ENCODE results near the gene RNPEPL1. TPM values are rescaled to one million over a fixed set of nuclear protein-coding genes. Genes with fewer than 3 reads are reported as not detected.
"Not testable (repeated sequence)": the region's sequence is repeated elsewhere in the genome, so short reads cannot be mapped to it uniquely, and the experiment has no call there.

RNPEPL1 gene
- total RNA-seq, 1 donor from 2014 or later = 4.5 TPM

DNA sequence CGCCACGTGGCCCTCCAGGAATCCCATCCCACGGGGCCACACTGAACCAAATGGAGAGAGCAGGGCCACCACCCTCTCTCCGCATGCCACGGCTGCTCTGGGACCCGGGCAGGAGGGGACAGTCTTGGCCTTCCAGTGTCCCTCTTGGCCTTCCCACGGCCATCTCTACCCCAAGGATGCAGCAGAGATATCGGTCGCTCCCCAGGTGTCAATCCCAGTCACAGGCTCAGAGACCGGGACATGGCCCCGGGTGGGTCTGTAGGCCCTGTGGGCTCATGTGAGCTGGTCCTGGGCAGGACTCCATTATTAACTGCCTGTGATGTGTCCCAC, 33.5 kb downstream of the RNPEPL1 start:
- DNase-seq (ENCODE audit: low spot score in 2 of 2) (no peak), FAIRE-seq (no peak)

GRCh38 chr2:240602266-240603050, 34.2 kb downstream of the RNPEPL1 start:
- no peak for DNase-seq (ENCODE audit: low spot score in 2 of 2)
- FAIRE-seq = no peak

DNA sequence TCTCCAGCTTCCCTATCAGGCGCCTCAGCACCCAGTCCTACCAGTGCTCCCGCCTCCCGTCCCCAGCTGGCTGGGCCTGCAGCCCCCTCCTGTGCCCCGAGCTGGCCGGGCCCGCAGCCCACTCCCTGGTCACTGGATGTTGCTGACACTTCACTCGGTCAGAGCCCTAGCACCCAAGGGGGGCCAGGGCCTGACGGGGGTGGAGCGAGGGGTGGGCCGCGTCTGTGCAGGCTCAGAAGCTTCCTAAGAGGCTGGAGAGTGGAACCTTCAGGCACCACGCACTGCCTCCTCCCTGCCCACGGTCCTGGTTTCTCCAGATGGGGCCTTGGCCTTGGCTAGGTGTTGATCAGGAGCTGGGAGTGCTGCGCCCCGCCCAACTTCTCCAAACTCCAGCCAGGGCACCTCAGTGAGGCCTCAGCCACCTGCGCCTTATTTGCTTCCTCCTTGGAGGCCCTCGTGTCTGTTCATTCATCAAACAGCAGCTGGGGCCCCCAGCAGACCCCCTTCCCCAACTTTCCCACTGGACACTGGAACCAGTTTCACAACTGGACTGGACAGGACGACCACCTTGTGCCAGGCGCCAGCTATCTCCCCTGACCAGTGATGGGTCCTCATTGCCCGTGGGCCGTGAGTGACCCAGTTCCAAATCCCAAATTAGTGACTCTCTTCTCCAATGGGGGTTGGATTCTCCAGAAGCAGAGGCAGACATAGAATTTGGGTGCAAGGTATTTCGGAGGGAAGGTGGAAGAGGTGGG, 35.0 kb downstream of the RNPEPL1 start:
- FAIRE-seq = no peak
- no peak for DNase-seq (ENCODE audit: low spot score in 2 of 2)

DNA sequence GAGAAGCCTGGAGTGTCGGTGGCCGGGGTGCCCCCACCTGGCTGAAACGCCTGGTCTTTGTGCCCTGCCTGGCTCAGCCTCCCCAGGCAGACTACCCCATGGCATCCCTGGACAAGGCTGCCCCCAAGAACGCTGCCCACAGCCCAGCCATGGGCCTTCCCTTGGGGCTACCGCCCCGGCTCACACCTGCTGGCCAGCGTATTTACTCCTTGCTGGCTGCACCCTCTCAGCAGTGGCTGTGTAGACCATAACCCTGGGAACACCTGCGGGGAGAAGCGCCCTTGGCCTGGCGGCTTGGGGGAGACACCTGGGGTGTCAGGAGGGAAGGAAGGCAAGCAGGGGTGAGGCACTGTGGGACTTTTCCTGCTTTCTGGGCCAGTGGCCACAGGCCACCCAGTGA, 35.6 kb downstream of the RNPEPL1 start:
- FAIRE-seq (no peak), DNase-seq (ENCODE audit: low spot score in 2 of 2) (no peak)

DNA sequence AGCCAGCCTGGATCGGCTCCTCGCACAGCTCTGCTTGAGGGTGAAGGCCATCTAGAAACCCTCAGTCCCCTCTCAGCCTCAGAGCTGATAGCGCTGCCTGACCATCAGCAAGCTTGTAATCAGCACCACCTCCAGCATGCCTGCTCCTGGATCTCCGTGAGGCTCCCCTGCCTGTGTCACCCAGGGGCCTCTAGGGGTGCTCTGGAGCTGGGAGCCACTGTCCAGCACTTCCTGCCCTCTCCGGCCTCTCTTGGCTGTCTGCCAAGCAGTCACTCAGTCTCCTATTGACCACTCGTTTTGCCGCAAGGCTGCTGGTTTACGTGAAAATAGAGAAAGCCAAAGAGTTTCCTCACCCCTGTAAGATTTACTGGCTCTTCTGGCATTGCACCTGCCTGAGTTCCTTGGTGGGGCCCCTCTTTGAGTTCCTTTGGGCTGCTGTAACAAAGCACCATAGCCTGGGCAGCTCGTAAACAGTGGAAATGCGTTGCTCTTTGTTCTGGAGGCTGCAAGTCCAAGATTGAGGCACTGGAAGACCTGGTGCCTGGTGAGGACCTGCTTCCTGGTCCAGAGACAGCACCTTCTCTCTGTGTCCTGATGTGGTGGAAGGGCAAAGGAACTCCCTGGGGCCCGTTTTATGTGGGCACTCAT, 36.1 kb downstream of the RNPEPL1 start:
- DNase-seq (ENCODE audit: low spot score in 2 of 2) = peak; percentile 93 to 97
- peak; percentile 59 for FAIRE-seq

- FAIRE-seq (no peak), DNase-seq (ENCODE audit: low spot score in 2 of 2) (no peak)
Observed at GRCh38 chr2:240604939-240605716, 36.8 kb downstream of the RNPEPL1 start.

DNA sequence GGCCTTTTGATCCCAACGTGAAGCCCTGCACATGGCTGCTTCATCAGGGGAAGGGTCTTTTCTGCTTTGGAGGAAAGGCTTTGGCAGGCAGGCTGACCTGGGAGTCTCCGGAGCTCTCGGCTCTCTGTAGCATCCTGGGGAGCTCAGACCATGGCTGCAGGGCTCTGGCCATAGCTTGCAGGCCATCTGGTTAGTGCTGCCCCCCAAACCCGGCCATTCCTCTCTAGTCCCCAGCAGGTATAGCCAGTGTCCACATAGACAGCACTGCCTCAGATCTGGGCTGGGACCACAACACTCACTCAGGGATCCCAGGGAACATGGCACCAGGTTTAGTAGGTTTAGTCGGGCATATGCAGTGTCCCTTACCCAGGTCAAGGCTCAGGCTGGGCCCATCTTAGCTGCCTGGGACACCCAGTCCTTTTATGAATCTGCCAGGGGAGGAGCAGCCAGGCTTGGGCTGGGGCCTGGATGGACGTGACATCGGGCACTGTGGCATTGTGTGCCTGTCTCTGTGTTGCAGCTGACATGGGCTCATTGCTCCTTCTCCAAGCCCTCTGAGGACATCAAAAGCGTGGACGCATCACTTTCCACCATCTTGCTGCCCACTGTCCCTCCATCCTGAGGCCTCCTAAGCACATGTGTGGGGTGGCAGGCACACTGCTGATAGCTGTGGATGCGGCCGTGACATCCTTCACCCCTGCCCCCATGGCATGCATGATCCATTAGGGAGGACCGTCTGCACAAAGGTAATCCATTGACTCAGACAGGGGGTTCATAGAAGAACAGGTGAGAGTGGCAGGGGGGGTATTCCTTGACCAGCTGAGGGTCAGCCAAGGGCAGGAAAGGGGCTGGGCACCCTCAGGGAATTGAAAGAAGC, 37.8 kb downstream of the RNPEPL1 start:
- FAIRE-seq = no peak
- no peak for DNase-seq (ENCODE audit: low spot score in 2 of 2)

- no peak for FAIRE-seq
- DNase-seq (ENCODE audit: low spot score in 2 of 2) = no peak
Observed at GRCh38 chr2:240611601-240612210, 43.4 kb downstream of the RNPEPL1 start.

- FAIRE-seq = no peak
- DNase-seq (ENCODE audit: low spot score in 2 of 2) = no peak
Observed at GRCh38 chr2:240613781-240614180, 45.5 kb downstream of the RNPEPL1 start.

DNA sequence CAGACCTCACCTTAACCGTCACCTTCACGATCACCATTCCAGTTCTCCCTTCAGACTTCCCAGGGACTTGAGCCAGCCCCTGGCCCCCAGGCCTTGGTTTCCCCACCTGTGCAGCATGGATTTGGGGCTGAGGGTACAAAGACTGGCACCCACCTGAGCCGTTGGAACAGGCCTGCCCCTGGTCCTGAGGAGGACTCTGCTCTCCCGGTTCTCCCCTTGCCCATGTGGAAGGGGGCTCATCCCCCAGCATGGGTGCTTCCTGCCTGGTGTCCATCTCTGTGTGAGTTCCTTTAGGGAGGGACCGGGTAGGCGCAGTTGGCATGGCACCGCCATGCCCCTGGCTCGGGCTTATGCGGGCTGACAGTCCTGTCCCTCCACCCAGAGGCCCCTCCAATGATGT, 46.1 kb downstream of the RNPEPL1 start:
- no peak for FAIRE-seq

GRCh38 chr2:240615396-240615795, 47.1 kb downstream of the RNPEPL1 start:
- no peak for FAIRE-seq

More for the DNA sequence above, 46.1 kb downstream of the RNPEPL1 start:
- DNase-seq (ENCODE audit: low spot score in 2 of 2) = no peak

GRCh38 chr2:240615820-240616547, 47.7 kb downstream of the RNPEPL1 start:
- DNase-seq (ENCODE audit: low spot score in 2 of 2) (no peak), FAIRE-seq (no peak)

More at GRCh38 chr2:240615396-240615795, 47.1 kb downstream of the RNPEPL1 start:
- DNase-seq (ENCODE audit: low spot score in 2 of 2) = no peak

- FAIRE-seq; DNase-seq (ENCODE audit: low spot score in 2 of 2): not testable (repeated sequence)
Observed at GRCh38 chr2:240616860-240617666, 48.8 kb downstream of the RNPEPL1 start.

DNA sequence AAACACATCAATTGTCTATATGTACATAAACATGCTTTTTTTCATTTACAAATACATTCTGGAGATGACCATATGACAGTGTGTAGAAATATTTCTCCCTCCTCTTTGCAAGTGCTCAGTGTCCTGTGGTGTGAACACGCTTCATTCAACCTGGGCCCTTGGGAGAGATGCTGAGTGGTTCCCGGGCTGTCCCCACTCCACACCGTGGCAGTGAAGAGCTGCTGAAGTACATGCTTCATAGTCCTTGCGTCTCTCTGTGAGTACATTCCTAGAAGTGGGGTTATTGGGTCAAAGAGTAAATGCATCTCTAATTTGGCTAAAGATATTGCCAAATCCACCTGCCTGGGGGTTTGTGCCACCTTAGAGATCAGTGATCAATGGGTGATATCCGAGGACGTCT, 50.5 kb downstream of the RNPEPL1 start:
- DNase-seq (ENCODE audit: low spot score in 2 of 2) (no peak), FAIRE-seq (no peak)

- FAIRE-seq = no peak
- no peak for DNase-seq (ENCODE audit: low spot score in 2 of 2)
Observed at GRCh38 chr2:240619506-240620148, 51.3 kb downstream of the RNPEPL1 start.

DNA sequence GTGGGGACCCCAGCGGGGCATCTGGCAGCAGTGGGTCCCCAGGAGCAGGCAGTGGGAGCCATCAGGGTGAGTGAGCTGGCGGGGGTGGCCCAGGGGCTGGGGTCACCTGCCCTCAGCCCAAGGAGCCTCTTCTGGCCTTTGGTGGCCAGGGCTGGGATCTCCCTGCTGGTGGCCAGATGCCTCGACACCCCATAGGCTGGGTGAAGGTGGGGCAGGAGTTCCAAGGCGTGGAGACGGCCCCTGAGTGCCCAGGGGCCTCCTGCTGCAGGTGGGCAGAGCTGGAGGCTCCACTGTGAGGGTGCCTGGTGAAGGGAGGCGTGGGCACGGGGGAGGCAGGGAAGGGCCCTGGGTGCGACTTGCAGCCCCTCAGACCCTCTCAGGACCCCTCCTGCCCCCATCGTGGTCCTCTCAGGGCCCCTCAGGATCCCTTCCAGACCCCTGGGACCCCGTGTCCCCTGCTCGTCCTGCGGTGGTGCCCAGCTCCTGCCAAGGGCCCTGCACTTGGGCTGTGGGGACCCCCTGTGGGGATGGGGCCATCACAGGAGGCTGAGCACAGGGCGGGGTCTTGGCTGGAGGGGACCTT, 52.0 kb downstream of the RNPEPL1 start:
- DNase-seq (ENCODE audit: low spot score in 2 of 2) (no peak), FAIRE-seq (no peak)

GRCh38 chr2:240620859-240621258, 52.6 kb downstream of the RNPEPL1 start:
- no peak for FAIRE-seq
- DNase-seq (ENCODE audit: low spot score in 2 of 2) = no peak

Data from frontal cortex (tissue), 4 donors.